ENCODE measurements around the gene TMCC2.
"Not testable (repeated sequence)": the region's sequence is repeated elsewhere in the genome, so short reads cannot be mapped to it uniquely, and the experiment has no call there.

Gene TMCC2

GRCh38 chr1:205280666-205281395 lies 53.1 kb downstream of the TMCC2 start:
- not testable (repeated sequence) for DNase-seq (ENCODE audit: low read depth in 2 of 2)

- no peak for DNase-seq (ENCODE audit: low read depth in 2 of 2)
Observed at GRCh38 chr1:205283270-205284147, 55.8 kb downstream of the TMCC2 start.

DNA sequence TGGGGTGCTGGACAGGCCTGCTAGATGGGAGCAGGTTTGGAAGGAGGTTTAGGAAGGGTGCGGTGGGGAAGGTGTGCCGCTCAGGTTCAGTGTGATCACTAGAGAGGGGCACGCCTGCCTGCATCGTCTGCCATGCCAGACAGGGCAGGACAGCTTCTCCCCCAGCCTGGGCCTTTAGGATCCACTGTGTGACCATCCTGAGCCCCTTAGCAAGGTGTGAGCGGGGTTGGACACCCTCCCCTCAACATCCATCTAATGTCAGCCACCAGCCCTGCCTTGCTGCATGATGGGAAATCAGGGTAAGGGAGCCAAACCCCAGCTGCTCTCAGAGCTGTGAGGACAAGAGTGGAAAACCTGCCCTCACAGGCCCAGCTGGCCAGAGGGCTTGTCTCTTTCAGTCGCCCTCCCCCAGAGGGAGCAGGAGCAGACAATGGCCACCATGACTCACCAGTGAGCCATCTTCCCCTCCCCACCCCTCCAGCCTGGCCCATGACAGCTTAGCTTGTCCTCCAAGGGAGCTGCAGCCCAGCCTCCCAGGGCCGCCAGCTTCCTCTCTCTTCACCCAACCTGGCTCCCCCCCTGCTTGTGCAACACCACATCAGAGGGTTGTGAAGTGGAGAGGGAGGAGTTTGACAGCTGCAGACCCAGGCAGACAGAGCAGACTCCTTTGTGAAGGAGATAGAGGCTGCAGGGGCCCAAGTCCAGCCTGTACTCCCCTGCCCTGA lies 56.8 kb downstream of the TMCC2 start:
- DNase-seq (ENCODE audit: low read depth in 2 of 2), result peak; percentile 91 to 93

- DNase-seq (ENCODE audit: low read depth in 2 of 2), result no peak
Observed at GRCh38 chr1:205285381-205286101, 57.8 kb downstream of the TMCC2 start.

GRCh38 chr1:205286335-205286950 lies 58.7 kb downstream of the TMCC2 start:
- DNase-seq (ENCODE audit: low read depth in 2 of 2), result no peak

DNA sequence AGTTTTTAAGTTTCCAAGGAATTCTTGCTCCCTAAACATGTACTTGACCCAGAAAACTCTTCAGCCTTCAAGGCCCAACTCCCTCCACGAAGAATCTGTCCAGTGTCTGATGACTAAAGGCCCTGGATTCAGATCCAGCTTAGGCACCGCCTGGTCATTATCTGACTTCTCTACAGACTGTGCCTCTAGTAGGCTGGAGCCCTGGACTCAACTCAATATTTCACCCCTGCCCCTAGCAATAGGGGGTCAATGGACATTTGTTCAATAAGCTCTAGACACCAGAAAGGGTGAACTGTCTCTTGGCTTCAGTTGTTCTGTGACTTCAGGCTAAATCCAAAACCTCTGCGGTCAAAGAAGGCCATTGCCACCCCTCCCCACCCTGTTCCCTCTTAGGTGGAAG lies 59.3 kb downstream of the TMCC2 start:
- DNase-seq (ENCODE audit: low read depth in 2 of 2), result no peak

- no peak for DNase-seq (ENCODE audit: low read depth in 2 of 2)
Observed at GRCh38 chr1:205287767-205288559, 60.2 kb downstream of the TMCC2 start.

DNA sequence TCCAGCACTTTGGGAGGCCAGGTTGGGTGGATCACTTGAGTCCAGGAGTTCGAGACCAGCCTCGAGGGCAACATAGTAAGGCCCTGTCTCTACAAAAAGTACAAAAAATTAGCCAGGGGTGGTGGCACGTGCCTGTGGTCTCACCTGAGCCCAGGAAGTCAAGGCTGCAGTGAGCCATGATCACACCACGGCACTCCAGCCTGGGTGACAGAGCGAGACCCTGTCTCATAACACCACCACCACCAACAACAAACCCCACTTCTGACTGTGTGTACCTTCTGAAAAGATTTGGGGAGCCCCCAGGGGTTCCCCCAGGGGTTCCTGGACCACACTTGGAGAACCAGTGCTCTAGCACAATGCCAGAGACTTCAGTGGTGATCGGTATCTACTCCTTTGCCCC lies 63.9 kb downstream of the TMCC2 start:
- no peak for DNase-seq (ENCODE audit: low read depth in 2 of 2)

DNA sequence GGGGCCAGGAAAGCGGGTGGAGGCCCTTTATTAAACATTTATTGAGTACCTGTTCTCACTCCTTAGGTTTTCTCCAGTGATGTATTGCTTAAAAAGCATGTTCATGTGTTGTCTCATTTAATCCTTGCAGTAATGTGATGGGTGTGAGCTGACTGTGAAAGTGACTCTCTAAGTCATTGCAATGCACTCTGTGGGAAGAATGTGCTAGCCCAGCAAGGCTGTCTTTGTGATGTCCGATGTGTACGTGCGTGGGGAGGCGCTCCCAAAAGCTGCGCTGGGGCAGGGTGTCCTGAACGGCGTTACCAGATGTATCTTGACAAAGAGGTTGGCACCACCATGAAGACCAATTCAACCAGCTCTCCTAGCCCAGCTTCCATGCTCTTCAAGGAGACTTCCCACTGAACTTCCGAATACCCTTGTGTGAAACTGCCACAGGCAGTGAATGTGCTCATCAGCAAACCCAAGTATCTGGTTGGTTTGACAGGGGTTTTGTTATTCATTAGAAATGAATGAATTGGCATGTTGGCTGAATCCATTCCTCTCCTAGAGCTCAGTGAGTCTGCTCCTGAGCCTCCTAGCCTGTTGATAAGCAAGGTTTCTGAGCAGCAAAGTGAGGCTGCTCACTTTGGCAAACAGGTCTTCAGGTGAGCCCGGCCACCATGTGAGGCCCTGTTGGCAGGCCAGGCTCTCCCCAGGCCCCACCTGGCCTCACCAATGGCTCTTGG lies 65.8 kb downstream of the TMCC2 start:
- DNase-seq (ENCODE audit: low read depth in 2 of 2), result no peak

DNA sequence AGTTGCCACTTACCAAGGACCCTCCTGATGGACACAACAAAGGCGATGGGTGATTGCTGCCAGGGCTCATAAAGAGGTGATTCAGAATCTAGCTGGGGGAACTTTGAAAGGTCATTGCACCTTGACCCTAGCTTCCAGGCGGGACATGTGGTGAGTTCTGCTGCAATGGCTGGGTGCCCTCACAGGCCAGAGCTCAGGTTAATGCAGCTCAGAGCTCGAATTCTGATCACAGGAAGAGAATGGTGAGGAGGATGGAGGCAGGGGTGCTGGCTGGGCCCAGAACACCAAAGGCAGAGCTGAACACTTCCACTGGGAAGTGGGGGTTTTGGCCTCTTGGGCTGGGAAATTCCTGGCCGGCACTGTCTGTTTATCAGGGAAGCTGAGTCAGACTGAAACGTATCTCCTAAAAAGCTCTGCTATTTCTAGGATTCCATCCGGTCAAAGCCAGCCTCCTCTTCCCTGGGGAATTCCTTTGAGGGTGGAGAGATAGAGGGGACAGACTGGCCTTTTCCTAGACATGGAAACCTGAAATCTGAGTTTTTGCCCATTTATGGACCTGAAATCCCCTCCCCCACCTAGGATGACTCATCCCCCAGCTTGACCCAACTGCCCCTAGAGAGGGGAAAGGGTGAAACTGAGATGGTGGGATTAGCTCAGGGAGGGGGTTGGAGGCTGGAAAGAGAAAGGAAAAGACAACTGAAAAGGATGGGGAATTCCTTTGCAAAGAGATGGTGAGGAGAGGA lies 66.6 kb downstream of the TMCC2 start:
- peak; percentile 82 to 85 for DNase-seq (ENCODE audit: low read depth in 2 of 2)

- DNase-seq (ENCODE audit: low read depth in 2 of 2), result no peak
Observed at GRCh38 chr1:205294934-205295333, 67.2 kb downstream of the TMCC2 start.

GRCh38 chr1:205296154-205296553 lies 68.4 kb downstream of the TMCC2 start:
- DNase-seq (ENCODE audit: low read depth in 2 of 2), result no peak

DNA sequence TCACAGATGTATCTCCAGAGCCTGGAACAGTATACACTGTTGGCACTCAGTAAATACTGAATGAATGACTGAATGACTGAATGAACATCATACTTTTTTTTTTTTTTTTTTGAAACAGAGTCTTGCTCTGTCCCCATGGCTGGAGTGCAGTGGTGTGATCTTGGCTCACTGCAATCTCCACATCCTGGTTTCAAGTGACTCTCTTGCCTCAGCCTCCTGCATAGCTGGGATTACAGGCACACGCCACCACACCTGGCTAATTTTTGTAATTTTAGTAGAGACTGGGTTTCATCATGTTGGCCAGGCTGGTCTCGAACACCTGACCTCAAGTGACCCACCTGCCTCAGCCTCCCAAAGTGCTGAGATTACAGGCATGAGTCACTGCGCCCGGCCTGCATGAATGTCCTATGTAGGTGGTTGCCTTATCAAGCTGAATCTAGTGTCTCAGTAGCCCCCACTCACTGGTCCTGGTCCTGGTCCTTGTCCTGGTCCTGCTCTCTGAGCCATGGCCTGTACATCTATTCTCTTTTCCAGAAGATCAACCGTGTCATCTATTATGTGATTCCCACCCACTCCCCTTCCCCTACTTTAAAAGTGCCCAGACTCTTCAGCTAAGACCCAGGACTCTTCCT lies 69.9 kb downstream of the TMCC2 start:
- DNase-seq (ENCODE audit: low read depth in 2 of 2), result not testable (repeated sequence)

- peak; percentile 97 for DNase-seq (ENCODE audit: low read depth in 2 of 2)
Observed at GRCh38 chr1:205298191-205298994, 70.6 kb downstream of the TMCC2 start.

DNA sequence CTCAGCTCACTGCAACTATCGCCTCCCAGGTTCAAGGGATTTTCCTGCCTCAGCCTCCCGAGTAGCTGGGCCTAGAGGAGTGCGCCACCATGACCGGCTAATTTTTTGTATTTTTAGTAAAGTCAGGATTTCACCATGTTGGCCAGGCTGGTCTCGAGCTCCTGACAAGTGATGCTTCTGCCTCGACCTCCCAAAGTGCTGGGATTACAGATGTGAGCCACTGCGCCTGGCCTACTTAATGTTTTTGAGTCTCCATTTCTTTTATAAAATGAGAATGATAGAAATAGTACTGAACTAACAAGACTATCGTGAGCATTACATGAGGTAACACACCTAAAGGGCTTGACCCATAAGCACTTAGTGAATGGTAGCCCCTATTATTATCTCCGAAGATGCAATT lies 72.4 kb downstream of the TMCC2 start:
- DNase-seq (ENCODE audit: low read depth in 2 of 2), result no peak

GRCh38 chr1:205301205-205301821 lies 73.6 kb downstream of the TMCC2 start:
- peak; percentile 95 to 97 for DNase-seq (ENCODE audit: low read depth in 2 of 2)
